Prostate gland (tissue), 2 donors: ENCODE data around the gene ARHGAP40. TPM values are rescaled to one million over a fixed set of nuclear protein-coding genes. Genes with fewer than 3 reads are reported as not detected.

Experiments used
- DNase-seq: peaks from one replicate; pipeline ENCODE4 v3.0.0-alpha.2; 2019; ENCODE audit warnings: low spot score
- H3K27ac ChIP-seq, 2 donors: fragments of 200-600 bp; sonication (generic); 2 replicates each; pipeline ENCODE4 v1.5.1; 2017 to 2019
- H3K27me3 ChIP-seq: fragments of 200-600 bp; sonication (generic); replicated peaks from 2 replicates; pipeline ENCODE4 v1.5.1; 2019; ENCODE audit not compliant: insufficient read depth
- H3K36me3 ChIP-seq, 2 donors: fragments of 200-600 bp; sonication (generic); 1 replicate in 1 of 2; 2 replicates in 1 of 2; pipeline versions ENCODE4 v1.5.1 to v1.8.1; 2017 to 2019
- H3K4me1 ChIP-seq: fragments of 200-600 bp; sonication (generic); replicated peaks from 2 replicates; pipeline ENCODE4 v1.5.1; 2019
- H3K4me3 ChIP-seq, 2 donors: fragments of 200-600 bp; sonication (generic); 2 replicates each; pipeline ENCODE4 v1.5.1; 2017 to 2019
- H3K9me3 ChIP-seq: fragments of 200-600 bp; sonication (generic); 2 replicates; pipeline ENCODE4 v1.5.1; 2017
- POLR2A ChIP-seq: fragments of 450-650 bp; IDR thresholded peaks from one replicate; pipeline ENCODE4 v1.6.1; 2016; ENCODE audit warnings: antibody characterized with exemption, mild to moderate bottlenecking
- POLR2AphosphoS5 ChIP-seq: sonication (generic); formaldehyde crosslinking; IDR thresholded peaks from one replicate; pipeline ENCODE4 v1.6.1; 2017; ENCODE audit warnings: antibody characterized with exemption
- WGBS: methylation state at CpG from one replicate; pipeline ENCODE4 v1.1.5; 2018; 5-methylcytosine and 5-hydroxymethylcytosine counted together
- intact Hi-C: fragments of 100-400 bp; cut with DNase I; formaldehyde crosslinking; loops from one replicate; pipeline ENCODE4 v1.14.2; 2022
- total RNA-seq, 2 donors: library from RNA; depleted of rRNA; stranded (reverse); fragments of >200 nt; gene quantifications; one replicate each; pipeline ENCODE4 v1.1.0, GENCODE V29; 2016
- TF ChIP-seq, protein P1 (sequence below), 4 experiments: fragments of 200-600 bp in 2 of 4; fragments of 450-650 bp in 2 of 4; sonication (generic) in 2 of 4; IDR thresholded peaks; 1 replicate in 3 of 4; 2 replicates in 1 of 4; pipeline ENCODE4 v1.5.1; 2016 to 2019; ENCODE audit warnings: antibody characterized with exemption in 4 of 4, mild to moderate bottlenecking in 2 of 4, moderate library complexity in 2 of 4

The ARHGAP40 gene
- total RNA-seq, 2 donors from 2014 or later = 0.85 to 4.5 TPM

DNA sequence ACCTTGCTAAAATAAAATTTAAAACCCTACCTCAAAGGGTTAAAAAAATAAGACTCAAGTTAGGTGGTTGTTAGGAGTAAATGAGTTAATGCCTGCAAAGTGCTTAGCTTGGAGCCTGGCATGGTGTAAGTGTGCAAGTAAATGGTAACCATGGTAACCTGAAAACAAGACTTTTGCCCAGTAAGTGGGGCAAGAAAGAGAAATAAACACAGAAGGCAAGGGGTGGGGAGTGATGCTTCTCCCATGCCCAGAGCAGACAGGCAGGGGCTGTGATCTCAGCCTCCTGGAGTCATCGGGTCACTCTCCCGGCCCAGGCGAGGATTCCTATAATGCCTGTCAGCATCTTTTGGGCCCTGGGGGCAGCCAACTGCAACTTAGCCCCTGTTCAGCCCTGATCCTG, 63.5 kb downstream of the ARHGAP40 start:
- TF ChIP-seq, protein P1, sequence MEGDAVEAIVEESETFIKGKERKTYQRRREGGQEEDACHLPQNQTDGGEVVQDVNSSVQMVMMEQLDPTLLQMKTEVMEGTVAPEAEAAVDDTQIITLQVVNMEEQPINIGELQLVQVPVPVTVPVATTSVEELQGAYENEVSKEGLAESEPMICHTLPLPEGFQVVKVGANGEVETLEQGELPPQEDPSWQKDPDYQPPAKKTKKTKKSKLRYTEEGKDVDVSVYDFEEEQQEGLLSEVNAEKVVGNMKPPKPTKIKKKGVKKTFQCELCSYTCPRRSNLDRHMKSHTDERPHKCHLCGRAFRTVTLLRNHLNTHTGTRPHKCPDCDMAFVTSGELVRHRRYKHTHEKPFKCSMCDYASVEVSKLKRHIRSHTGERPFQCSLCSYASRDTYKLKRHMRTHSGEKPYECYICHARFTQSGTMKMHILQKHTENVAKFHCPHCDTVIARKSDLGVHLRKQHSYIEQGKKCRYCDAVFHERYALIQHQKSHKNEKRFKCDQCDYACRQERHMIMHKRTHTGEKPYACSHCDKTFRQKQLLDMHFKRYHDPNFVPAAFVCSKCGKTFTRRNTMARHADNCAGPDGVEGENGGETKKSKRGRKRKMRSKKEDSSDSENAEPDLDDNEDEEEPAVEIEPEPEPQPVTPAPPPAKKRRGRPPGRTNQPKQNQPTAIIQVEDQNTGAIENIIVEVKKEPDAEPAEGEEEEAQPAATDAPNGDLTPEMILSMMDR (IDR thresholded peaks at IDR 0.05) = no peak
- no peak for TF ChIP-seq POLR2A
- no peak for TF ChIP-seq POLR2AphosphoS5
- intact Hi-C loops = no loop called here
- WGBS = 39% methylated on average over 3 of the region's 3 CpGs
- H3K27ac ChIP-seq = no peak overlapping the region
- peaks cover 3% of the 10 kb centered on the region for H3K27me3 ChIP-seq
- H3K36me3 ChIP-seq = no peaks in the 10 kb centered on the region
- no peaks in the 10 kb centered on the region for H3K9me3 ChIP-seq
- no peaks in the 10 kb centered on the region for H3K4me1 ChIP-seq
- no peak overlapping the region for H3K4me3 ChIP-seq
- no peak for DNase-seq

DNA sequence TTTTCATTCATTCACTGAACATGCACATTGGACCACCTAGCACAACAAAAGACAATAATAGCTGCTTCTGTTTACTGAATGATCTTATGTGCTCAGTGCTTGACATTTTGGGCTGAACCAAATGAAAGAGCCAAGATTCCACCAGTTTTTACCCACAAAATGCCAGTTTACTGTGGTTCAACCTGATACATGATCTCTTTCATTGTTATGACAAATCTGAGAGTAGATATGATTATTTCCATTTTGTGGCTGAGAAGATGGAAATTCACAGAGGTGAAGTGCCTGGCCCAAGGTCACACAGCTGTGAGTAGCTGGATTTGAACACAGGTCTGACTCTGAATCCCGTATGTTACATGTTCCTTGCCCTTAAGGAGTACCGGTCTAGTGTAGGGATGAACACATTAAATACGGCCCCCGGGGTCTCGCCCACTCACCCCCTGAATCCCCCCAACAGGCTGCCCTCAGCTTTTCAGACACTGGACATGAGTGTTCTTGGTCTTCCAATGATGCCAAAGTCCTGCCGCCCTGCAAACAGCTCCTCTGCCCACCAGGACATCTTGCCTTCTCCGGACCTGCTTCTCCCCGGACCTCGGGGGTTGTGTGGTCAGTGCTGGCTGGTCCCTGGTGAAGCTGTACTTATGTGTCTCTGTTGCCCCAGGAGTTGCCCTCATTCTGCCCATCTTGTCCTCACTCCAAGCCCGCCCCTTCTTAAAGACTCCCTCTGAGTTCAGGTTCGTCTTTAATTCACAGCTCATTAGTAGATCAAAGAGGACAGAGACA, 64.1 kb downstream of the ARHGAP40 start:
- intact Hi-C loops = no loop called here
- no peak for TF ChIP-seq POLR2AphosphoS5
- no peak for TF ChIP-seq POLR2A
- TF ChIP-seq, protein P1 (IDR thresholded peaks at IDR 0.05) = no peak
- Histone ChIP-seq H3K4me3 (no peak overlapping the region), H3K4me1 (no peaks in the 10 kb centered on the region), H3K36me3 (no peaks in the 10 kb centered on the region), H3K27me3 (peaks cover 3% of the 10 kb centered on the region), H3K27ac (no peak overlapping the region), H3K9me3 (no peaks in the 10 kb centered on the region)
- 65% methylated on average over 11 of the region's 11 CpGs for WGBS
- no peak for DNase-seq

DNA sequence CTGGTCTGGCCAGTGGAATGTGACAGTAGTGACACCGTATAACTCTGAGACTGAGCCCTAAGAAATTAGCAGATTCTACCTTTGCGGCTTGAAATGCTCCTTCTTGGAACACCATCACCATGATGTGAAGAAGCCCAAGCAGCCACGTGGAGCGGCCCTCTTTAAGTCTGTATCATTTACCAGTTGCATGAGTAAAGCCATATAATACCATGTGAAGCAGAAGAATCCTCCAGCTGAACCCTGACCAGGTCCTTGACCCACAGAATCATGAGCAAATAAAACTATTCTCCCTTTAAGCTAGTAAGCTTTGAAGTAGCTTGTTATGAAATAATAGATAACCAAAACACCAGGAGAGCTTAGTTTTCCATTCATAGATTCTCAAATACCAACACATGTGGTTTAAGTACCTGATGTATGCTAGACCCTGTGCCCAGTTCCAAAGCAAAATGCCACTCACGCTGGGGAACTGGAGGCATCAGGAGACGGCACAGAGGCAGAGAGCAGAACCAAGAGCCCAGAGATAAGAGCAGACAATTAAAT, 65.9 kb downstream of the ARHGAP40 start:
- DNase-seq = no peak
- H3K27ac ChIP-seq = no peak overlapping the region
- TF ChIP-seq POLR2AphosphoS5 = no peak
- TF ChIP-seq, protein P1 (IDR thresholded peaks at IDR 0.05) = no peak
- TF ChIP-seq POLR2A = no peak
- H3K27me3 ChIP-seq = peaks cover 3% of the 10 kb centered on the region
- no peaks in the 10 kb centered on the region for H3K4me1 ChIP-seq
- intact Hi-C loops = no loop called here
- H3K9me3 ChIP-seq = no peaks in the 10 kb centered on the region
- H3K36me3 ChIP-seq = no peaks in the 10 kb centered on the region
- no peak overlapping the region for H3K4me3 ChIP-seq
- 75% methylated on average over 6 of the region's 6 CpGs for WGBS

DNA sequence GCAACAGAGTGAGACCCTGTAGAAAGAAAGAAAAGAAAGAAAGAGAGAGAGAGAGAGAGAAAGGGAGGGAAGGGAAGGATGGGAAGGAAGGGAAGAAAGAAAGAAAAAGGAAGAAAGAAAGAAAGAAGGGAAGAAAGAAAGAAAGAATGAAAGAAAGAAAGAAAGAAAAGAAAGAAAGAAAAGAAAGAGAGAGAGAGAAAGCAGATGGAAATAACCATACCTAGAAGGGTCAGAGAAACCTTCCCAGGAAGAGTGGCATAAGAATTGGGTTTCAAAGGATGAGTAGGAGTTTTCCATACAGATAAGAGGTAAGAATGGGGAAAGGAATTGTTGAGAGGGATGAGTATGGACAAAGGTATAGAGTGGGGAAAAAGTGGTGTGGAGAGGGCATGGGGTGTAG, 68.1 kb downstream of the ARHGAP40 start:
- H3K27me3 ChIP-seq = peaks cover 4% of the 10 kb centered on the region
- H3K4me3 ChIP-seq = no peak overlapping the region
- intact Hi-C loops = no loop called here
- no peaks in the 10 kb centered on the region for H3K4me1 ChIP-seq
- no peak for DNase-seq
- no peak overlapping the region for H3K27ac ChIP-seq
- no peak for TF ChIP-seq POLR2A
- TF ChIP-seq, protein P1 (IDR thresholded peaks at IDR 0.05) = no peak
- TF ChIP-seq POLR2AphosphoS5 = no peak
- H3K36me3 ChIP-seq = no peaks in the 10 kb centered on the region
- H3K9me3 ChIP-seq = no peaks in the 10 kb centered on the region

DNA sequence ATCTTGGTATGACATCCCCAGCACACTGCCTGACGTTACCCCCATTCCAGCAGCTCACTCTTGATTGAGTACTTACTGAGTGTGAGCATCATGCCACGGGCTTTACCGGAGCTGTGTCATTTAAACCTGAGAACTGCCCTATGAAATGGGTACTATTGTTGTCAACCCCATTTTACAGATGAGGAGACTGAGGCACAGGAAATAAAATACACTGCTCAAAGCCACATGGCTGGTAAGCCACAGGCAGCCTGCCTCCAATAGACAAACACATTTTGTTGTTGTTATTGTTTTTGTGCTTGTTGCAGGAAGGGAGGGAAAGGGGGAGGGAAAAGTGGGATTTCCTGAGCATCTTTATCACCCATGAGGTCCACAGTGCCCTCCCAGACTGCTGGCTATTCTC, 69.2 kb downstream of the ARHGAP40 start:
- WGBS = 80% methylated on average over 3 of the region's 3 CpGs
- intact Hi-C loops = no loop called here
- DNase-seq = no peak
- Histone ChIP-seq H3K9me3 (no peaks in the 10 kb centered on the region), H3K36me3 (no peaks in the 10 kb centered on the region), H3K27ac (no peak overlapping the region), H3K27me3 (peaks cover 4% of the 10 kb centered on the region), H3K4me1 (no peaks in the 10 kb centered on the region), H3K4me3 (no peak overlapping the region)
- TF ChIP-seq POLR2A (no peak), POLR2AphosphoS5 (no peak)
- TF ChIP-seq, protein P1 (IDR thresholded peaks at IDR 0.05) = no peak
